ENCODE results near the gene MMP1. TPM values are rescaled to one million over a fixed set of nuclear protein-coding genes. Genes with fewer than 3 reads are reported as not detected.
"Not testable (repeated sequence)": the region's sequence is repeated elsewhere in the genome, so short reads cannot be mapped to it uniquely, and the experiment has no call there.

Gene MMP1
- total and polyA plus RNA-seq, 4 donors = 0.06 to 0.09 TPM; not detected in 2

- H3K27me3 ChIP-seq (ENCODE audit: control insufficient read depth in 4 of 4, insufficient read depth in 4 of 4, low read length in 3 of 4) = peaks cover 0 to 6% (median 3%) of the 10 kb centered on the region in 4 donors
- H3K27ac ChIP-seq (ENCODE audit: low read depth in 1 of 2, low read length in 2 of 2) = no peak overlapping the region
- H3K9me3 ChIP-seq (ENCODE audit: control insufficient read depth in 4 of 4, low read length in 3 of 4) = no peaks in the 10 kb centered on the region
- no peak for TF ChIP-seq YY1 (IDR thresholded peaks at IDR 0.05)
- no peak for TF ChIP-seq HNF4G (IDR thresholded peaks at IDR 0.05)
- no peak for TF ChIP-seq MAX (IDR thresholded peaks at IDR 0.05)
- TF ChIP-seq NR2F2 (IDR thresholded peaks at IDR 0.05) = no peak
- no peak for TF ChIP-seq FOXA2 (IDR thresholded peaks at IDR 0.05)
- no peak for TF ChIP-seq TAF1 (conservative IDR thresholded peaks at IDR 0.05)
- TF ChIP-seq RXRA (IDR thresholded peaks at IDR 0.05) = no peak
- no peak for TF ChIP-seq SP1 (IDR thresholded peaks at IDR 0.05)
- TF ChIP-seq, protein P1, sequence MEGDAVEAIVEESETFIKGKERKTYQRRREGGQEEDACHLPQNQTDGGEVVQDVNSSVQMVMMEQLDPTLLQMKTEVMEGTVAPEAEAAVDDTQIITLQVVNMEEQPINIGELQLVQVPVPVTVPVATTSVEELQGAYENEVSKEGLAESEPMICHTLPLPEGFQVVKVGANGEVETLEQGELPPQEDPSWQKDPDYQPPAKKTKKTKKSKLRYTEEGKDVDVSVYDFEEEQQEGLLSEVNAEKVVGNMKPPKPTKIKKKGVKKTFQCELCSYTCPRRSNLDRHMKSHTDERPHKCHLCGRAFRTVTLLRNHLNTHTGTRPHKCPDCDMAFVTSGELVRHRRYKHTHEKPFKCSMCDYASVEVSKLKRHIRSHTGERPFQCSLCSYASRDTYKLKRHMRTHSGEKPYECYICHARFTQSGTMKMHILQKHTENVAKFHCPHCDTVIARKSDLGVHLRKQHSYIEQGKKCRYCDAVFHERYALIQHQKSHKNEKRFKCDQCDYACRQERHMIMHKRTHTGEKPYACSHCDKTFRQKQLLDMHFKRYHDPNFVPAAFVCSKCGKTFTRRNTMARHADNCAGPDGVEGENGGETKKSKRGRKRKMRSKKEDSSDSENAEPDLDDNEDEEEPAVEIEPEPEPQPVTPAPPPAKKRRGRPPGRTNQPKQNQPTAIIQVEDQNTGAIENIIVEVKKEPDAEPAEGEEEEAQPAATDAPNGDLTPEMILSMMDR (IDR thresholded peaks at IDR 0.05; ENCODE audit: low read depth, low read length, missing input control) = no peak
- no peak for TF ChIP-seq RAD21 (IDR thresholded peaks at IDR 0.05)
- TF ChIP-seq EGR1 (IDR thresholded peaks at IDR 0.05; ENCODE audit: low read depth in 2 of 2) = no peak
- no peak for TF ChIP-seq JUND (IDR thresholded peaks at IDR 0.05)
- TF ChIP-seq FOXA1 (IDR thresholded peaks at IDR 0.05) = no peak
- no peak for TF ChIP-seq HNF4A (conservative IDR thresholded peaks at IDR 0.05)
- H3K36me3 ChIP-seq (ENCODE audit: control insufficient read depth in 4 of 4, insufficient read depth in 3 of 4, low read depth in 1 of 4, low read length in 3 of 4) = no peaks in the 10 kb centered on the region
- no peaks in the 10 kb centered on the region for H3K4me1 ChIP-seq (ENCODE audit: control insufficient read depth in 4 of 4, insufficient read depth in 4 of 4, low read length in 3 of 4)
- H3K4me3 ChIP-seq (ENCODE audit: low read depth in 1 of 3, low read length in 3 of 3) = no peak overlapping the region
- no peak overlapping the region for H3K9ac ChIP-seq (ENCODE audit: low read depth in 1 of 2, low read length in 2 of 2)
- no peak for DNase-seq (ENCODE audit: low spot score)
These were observed 48.7 kb downstream of the MMP1 start for GRCh38 chr11:102749101-102749722.

- not testable (repeated sequence) for H3K27ac ChIP-seq (ENCODE audit: low read depth in 1 of 2, low read length in 2 of 2); H3K4me1 ChIP-seq (ENCODE audit: control insufficient read depth in 4 of 4, insufficient read depth in 4 of 4, low read length in 3 of 4); H3K9ac ChIP-seq (ENCODE audit: low read depth in 1 of 2, low read length in 2 of 2); H3K9me3 ChIP-seq (ENCODE audit: control insufficient read depth in 4 of 4, low read length in 3 of 4); DNase-seq (ENCODE audit: low spot score); H3K36me3 ChIP-seq (ENCODE audit: control insufficient read depth in 4 of 4, insufficient read depth in 3 of 4, low read depth in 1 of 4, low read length in 3 of 4); H3K4me3 ChIP-seq (ENCODE audit: low read depth in 1 of 3, low read length in 3 of 3); H3K27me3 ChIP-seq (ENCODE audit: control insufficient read depth in 4 of 4, insufficient read depth in 4 of 4, low read length in 3 of 4)
- WGBS = 67% methylated on average over 32 of the region's 32 CpGs
These were observed 51.0 kb downstream of the MMP1 start for GRCh38 chr11:102746746-102747578.

Other genes with a start within 250 kb of the MMP1 start
- gene MMP20, start 172.8 kb downstream of the MMP1 start, total RNA-seq = not detected
- gene MMP20, start 172.8 kb downstream of the MMP1 start, polyA plus RNA-seq = not detected
- not detected for gene MMP27, start 92.4 kb downstream of the MMP1 start, total RNA-seq
- gene MMP27, start 92.4 kb downstream of the MMP1 start, polyA plus RNA-seq = not detected
- 1 to 10 TPM in 1 of 2 donors, under 1 TPM in 1; 0.17 to 3.5 TPM for gene MMP8, start 73.2 kb downstream of the MMP1 start, total RNA-seq
- under 1 TPM; 0.15 to 0.55 TPM for gene MMP8, start 73.2 kb downstream of the MMP1 start, polyA plus RNA-seq
- gene MMP10, start 17.5 kb downstream of the MMP1 start, total RNA-seq = not detected
- not detected for gene MMP10, start 17.5 kb downstream of the MMP1 start, polyA plus RNA-seq
- not detected for gene MMP3, start 45.4 kb upstream of the MMP1 start, total RNA-seq
- not detected for gene MMP3, start 45.4 kb upstream of the MMP1 start, polyA plus RNA-seq
- not detected for gene MMP12, start 76.8 kb upstream of the MMP1 start, total RNA-seq
- not detected for gene MMP12, start 76.8 kb upstream of the MMP1 start, polyA plus RNA-seq
- gene MMP13, start 157.6 kb upstream of the MMP1 start, total RNA-seq = not detected
- not detected for gene MMP13, start 157.6 kb upstream of the MMP1 start, polyA plus RNA-seq